Stomach smooth muscle (tissue), 2 donors: ENCODE measurements around the gene GAL3ST2.

Source experiments
- H3K27ac ChIP-seq: one replicate; pipeline ENCODE4 v1.7.0; 2013; ENCODE audit warnings: mild to moderate bottlenecking, low read length, inconsistent platforms
- H3K27me3 ChIP-seq, 2 donors: one replicate each; pipeline ENCODE4 v1.7.0; 2013; ENCODE audit warnings: low read length in 2 of 2; ENCODE audit not compliant: insufficient read depth in 2 of 2, control insufficient read depth in 1 of 2
- H3K36me3 ChIP-seq, 2 donors: one replicate each; pipeline ENCODE4 v1.7.0; 2013; ENCODE audit warnings: low read length in 2 of 2; ENCODE audit not compliant: control insufficient read depth in 2 of 2, insufficient read depth in 2 of 2
- H3K4me1 ChIP-seq: one replicate; pipeline ENCODE4 v1.7.0; 2013; ENCODE audit warnings: low read length; ENCODE audit not compliant: control insufficient read depth, insufficient read depth
- H3K4me3 ChIP-seq, 2 donors: one replicate each; pipeline ENCODE4 v1.7.0; 2013; ENCODE audit warnings: low read length in 2 of 2
- H3K9ac ChIP-seq, 2 donors: one replicate each; pipeline ENCODE4 v1.7.0; 2013; ENCODE audit warnings: low read length in 2 of 2, mild to moderate bottlenecking in 1 of 2
- H3K9me3 ChIP-seq, 2 donors: one replicate each; pipeline ENCODE4 v1.7.0; 2013; ENCODE audit warnings: low read length in 2 of 2; ENCODE audit not compliant: control insufficient read depth in 2 of 2
- donor health status: healthy.
- donor health status: Pancreatic carcinoma.

The GAL3ST2 gene

DNA sequence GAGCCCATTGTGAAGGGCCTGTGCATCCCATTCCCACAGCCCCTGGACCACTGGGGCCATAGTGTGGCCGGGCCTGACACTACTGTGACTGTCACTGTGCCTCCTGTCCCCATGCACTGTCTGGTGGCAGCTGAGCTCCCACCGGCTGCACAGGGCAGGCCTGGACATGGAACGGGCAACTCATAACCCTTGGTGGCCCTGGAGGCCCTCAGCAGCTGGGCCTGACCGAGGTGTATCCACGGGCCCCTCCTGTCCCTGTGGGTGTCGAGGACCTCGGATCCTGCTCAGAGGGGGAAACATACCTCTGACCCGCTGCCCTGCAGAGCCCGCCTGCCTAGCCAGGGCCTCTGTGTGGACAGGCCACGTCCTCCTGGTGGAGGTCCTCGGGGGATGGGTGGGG is 7.8 kb upstream of the GAL3ST2 start:
- no peaks in the 10 kb centered on the region for H3K9me3 ChIP-seq
- no peak overlapping the region for H3K27ac ChIP-seq
- H3K36me3 ChIP-seq, result peaks cover 0 to 4% of the 10 kb centered on the region in 2 donors

DNA sequence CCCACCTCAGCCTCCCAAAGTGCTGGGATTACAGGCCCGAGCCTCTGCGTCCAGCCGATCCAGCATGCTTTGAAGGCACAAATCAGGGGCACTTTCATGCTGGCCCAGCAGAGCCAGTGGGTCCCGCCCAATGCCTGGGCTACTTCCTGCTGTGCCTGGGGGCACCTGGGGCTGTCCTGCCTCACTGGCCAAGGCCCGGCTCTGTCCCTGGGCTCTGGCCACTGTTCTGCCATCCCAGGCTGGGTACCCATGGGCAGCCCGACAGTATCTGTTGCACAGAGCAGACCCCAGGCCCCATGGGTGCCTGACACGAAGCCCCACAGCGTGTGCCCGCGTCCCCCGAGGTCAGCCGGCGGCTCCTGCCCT is 6.8 kb upstream of the GAL3ST2 start:
- H3K4me3 ChIP-seq, result no peak overlapping the region
- H3K4me1 ChIP-seq, result peaks cover 7% of the 10 kb centered on the region
- H3K9ac ChIP-seq, result no peak overlapping the region
- peaks cover 0 to 2% of the 10 kb centered on the region in 2 donors for H3K36me3 ChIP-seq
- H3K27me3 ChIP-seq, result peaks cover 10 to 11% of the 10 kb centered on the region in 2 donors
- H3K27ac ChIP-seq, result no peak overlapping the region
- no peaks in the 10 kb centered on the region for H3K9me3 ChIP-seq

More for the DNA sequence above, 7.8 kb upstream of the GAL3ST2 start:
- no peak overlapping the region for H3K4me3 ChIP-seq
- peaks cover 7% of the 10 kb centered on the region for H3K4me1 ChIP-seq
- peaks cover 3 to 7% of the 10 kb centered on the region in 2 donors for H3K27me3 ChIP-seq
- H3K9ac ChIP-seq, result no peak overlapping the region

DNA sequence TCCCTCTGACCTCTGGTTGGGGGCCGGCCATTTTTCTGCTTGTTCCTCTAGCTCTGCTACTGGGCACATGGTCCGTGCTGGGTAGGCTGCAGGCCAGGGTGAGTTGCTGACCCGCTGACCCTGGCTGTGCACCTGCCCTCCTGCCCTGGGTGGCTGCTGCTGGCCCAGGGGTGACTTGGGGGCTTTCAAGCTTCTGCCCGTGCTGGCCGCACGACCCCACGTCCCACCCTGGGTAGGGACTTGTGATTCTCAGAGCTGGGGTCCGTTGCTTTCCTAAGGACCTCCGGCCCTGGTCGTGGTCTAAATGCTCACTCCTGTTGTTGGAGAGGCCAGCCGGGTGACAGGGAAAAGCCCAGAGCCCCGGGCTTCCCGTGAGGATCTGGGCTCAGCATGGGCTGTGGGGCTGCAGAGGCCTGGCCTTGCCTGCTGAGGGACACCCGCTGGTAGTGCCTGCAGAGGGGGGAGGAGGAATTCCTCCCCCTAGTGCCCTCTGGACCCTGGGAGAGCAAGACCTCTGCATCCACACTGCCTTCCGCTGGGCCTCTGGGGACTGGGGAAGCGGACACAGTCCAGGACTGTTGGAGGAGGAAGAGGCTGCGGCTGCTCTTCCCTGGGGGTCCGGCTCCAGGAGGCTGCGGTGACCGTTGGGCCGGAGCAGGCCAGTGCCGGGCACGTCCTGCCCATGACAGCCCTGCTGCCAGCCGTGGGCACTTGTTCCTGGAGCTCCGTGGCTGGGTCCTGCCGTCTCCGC is 6.3 kb upstream of the GAL3ST2 start:
- H3K27ac ChIP-seq, result no peak overlapping the region
- H3K9me3 ChIP-seq, result no peaks in the 10 kb centered on the region
- no peak overlapping the region for H3K9ac ChIP-seq
- H3K4me3 ChIP-seq, result no peak overlapping the region
- peaks cover 0 to 2% of the 10 kb centered on the region in 2 donors for H3K36me3 ChIP-seq
- peaks cover 15 to 17% of the 10 kb centered on the region in 2 donors for H3K27me3 ChIP-seq
- peaks cover 7% of the 10 kb centered on the region for H3K4me1 ChIP-seq

DNA sequence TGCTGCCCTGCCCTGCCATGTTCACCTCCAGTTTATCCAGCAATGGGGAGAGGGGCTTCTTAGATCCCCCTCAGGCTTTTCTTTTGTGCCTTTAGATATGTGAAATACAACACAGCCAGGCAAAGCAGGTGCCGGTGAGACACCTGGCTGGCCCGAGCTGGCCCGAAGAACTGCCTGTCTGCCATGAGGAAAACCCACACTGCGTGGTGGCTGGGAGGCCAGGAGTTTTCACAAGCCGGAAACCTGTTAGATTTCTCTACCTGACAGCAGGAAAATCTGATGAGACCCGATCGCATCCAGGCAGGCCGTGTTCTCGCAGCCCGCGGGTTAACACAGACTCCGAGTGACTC is 5.7 kb upstream of the GAL3ST2 start:
- Histone ChIP-seq H3K27me3 (peaks cover 19 to 22% of the 10 kb centered on the region in 2 donors), H3K27ac (no peak overlapping the region), H3K9ac (no peak overlapping the region)

DNA sequence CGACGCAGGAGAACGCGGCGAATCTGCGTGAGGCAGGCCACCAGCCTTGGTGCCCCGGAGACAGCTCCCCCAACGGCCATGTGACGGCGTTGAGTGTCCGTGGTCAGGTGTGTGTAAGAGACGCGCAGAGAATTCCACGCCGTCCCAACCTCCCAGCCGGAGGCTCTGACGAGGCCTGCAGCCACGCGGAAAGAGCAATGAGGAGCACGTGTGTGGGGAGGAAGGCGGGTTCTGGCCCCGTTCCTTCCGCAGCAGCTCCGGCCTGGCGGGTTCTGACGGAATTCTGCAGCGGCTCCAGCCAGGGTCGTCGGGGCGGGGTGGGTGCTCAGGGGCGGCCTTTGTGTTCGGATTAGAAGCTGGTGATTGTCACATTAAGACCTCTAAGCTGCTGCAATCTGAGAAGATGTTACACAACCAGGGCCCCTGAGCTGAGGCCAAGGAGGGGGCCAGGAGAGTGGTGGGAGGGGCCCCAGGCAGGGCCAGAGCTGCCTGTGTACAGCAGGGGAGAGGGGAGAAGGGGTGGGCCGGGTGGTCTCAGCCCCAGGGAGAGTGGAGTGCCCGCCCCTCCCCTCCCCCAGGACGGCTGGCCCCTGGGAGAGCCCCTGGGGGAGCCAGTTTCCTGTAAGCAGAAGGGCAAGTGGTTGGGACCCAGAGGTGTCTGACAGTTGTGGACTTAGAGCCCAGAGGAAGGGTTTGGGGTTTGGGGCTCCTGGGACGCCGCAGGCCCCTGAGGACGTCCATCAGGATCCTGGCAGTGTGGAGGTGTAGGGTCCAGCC is 5.1 kb upstream of the GAL3ST2 start:
- Histone ChIP-seq H3K36me3 (peaks cover 0 to 2% of the 10 kb centered on the region in 2 donors), H3K27ac (no peak overlapping the region), H3K27me3 (peaks cover 22% of the 10 kb centered on the region in 2 donors), H3K4me3 (no peak overlapping the region), H3K9me3 (no peaks in the 10 kb centered on the region), H3K4me1 (peaks cover 7% of the 10 kb centered on the region), H3K9ac (no peak overlapping the region)

More for the DNA sequence above, 5.7 kb upstream of the GAL3ST2 start:
- Histone ChIP-seq H3K36me3 (peaks cover 0 to 2% of the 10 kb centered on the region in 2 donors), H3K4me3 (no peak overlapping the region), H3K4me1 (peaks cover 7% of the 10 kb centered on the region), H3K9me3 (no peaks in the 10 kb centered on the region)

DNA sequence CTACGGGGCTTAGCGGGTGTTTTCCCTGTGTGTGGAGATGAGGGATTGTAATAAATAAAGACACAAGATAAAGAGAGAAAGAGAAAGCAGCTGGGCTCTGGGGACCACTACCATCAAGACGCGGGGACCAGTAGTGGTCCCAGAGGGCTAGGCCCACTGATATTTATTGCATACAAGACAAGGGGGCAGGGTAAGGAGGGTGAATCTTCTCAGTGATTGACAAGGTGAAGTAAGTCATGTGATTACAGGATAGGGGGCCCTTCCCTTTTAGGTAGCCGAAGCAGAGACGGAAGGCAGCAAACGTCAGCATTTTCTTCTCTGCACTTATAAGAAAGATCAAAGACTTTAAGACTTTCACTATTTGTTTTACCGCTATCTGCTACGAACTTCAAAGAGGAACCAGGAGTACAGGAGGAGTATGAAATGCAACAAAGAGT is 4.5 kb upstream of the GAL3ST2 start:
- H3K9ac ChIP-seq, result no peak overlapping the region
- H3K27me3 ChIP-seq, result peaks cover 22 to 27% of the 10 kb centered on the region in 2 donors
- no peak overlapping the region for H3K4me3 ChIP-seq
- H3K9me3 ChIP-seq, result no peaks in the 10 kb centered on the region
- H3K27ac ChIP-seq, result no peak overlapping the region
- peaks cover 0 to 2% of the 10 kb centered on the region in 2 donors for H3K36me3 ChIP-seq
- H3K4me1 ChIP-seq, result peaks cover 7% of the 10 kb centered on the region

DNA sequence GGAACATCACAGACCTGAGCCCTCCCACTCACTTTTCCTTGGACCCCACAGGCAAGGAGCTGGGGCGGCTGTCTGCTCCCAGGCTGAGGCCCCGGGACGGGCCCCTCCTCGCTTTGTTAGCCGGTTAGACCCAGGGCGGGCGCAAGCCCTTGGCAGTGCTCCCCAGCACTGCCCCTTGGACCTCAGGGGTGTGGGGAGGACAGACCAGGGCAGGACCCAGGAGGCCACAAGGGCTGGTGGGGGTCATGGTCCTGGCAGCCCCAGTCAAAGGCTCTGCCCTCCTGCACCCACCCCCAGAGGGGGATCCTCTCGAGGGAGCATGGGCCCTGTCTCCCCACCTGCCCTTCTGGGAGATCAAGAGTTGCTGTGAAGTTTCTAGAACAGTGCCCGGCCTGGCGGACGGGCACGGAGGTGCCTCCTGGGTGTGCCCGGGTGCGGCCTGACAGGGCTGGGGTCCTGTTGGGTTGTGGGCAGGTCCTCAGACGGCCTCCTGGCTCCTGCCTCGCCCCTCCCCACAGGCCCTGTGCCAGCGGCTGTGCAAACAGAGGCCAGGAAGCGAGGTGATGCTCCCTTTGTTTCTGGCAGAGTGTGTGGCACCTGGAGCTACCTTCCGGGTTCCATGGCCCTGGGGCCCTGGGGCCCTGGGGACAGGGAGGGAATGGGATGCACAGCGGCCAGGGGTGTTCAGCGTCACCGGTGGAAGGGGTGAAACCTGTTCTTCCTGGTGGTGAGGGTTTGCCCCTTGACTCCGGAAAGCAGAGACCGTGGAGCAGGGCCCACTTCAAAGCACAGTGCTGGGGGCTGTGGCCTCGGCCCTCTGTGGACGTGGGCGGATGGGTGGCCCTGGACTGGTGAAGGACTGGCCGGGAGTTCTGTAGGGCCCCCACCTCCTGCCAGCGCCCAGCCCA is 2.9 kb upstream of the GAL3ST2 start:
- Histone ChIP-seq H3K9ac (no peak overlapping the region), H3K27ac (no peak overlapping the region), H3K9me3 (no peaks in the 10 kb centered on the region), H3K4me3 (no peak overlapping the region), H3K36me3 (no peaks in the 10 kb centered on the region), H3K4me1 (peaks cover 7% of the 10 kb centered on the region), H3K27me3 (peaks cover 22 to 27% of the 10 kb centered on the region in 2 donors)

DNA sequence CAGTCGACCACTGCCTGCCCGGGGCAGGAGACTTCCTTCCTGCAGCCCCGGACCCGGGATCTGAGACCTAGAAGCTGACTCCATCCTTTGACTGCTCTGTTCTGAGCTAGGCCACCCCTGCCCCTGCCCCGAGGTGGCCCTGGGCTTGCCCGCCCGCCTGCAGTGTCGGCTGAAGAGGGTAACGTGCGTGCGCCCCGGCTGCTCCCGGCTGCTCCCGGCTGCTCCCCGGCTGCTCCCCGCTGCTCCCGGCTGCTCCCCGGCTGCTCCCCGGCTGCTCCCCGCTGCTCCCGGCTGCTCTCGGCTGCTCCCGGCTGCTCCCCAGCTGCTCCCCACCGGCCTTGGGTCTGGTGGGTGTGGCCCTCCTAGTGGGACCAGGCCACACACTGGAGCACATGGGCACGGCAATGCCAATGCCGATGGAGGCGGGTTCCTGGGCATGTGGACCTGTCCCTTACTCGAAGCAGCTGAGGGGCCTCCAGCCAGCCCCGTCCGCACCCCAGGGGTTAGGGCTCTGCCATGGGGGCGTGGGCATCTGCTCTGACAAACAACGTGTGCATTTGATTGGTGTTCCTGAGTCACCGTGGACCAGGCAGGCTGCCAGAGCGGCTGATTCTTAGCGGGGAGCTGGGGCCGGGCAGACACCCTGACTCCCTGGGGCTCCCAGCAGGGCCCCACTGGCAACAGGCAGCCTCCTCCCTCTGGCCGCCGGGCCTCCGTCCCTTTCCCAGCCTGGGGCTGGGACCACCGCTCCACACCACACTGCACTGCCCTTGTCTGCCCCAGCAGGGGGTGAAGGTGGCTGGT is 2.0 kb upstream of the GAL3ST2 start:
- no peaks in the 10 kb centered on the region for H3K36me3 ChIP-seq
- H3K9ac ChIP-seq, result no peak overlapping the region
- H3K27ac ChIP-seq, result no peak overlapping the region
- peaks cover 22 to 27% of the 10 kb centered on the region in 2 donors for H3K27me3 ChIP-seq
- no peak overlapping the region for H3K4me3 ChIP-seq
- peaks cover 7% of the 10 kb centered on the region for H3K4me1 ChIP-seq
- H3K9me3 ChIP-seq, result no peaks in the 10 kb centered on the region

DNA sequence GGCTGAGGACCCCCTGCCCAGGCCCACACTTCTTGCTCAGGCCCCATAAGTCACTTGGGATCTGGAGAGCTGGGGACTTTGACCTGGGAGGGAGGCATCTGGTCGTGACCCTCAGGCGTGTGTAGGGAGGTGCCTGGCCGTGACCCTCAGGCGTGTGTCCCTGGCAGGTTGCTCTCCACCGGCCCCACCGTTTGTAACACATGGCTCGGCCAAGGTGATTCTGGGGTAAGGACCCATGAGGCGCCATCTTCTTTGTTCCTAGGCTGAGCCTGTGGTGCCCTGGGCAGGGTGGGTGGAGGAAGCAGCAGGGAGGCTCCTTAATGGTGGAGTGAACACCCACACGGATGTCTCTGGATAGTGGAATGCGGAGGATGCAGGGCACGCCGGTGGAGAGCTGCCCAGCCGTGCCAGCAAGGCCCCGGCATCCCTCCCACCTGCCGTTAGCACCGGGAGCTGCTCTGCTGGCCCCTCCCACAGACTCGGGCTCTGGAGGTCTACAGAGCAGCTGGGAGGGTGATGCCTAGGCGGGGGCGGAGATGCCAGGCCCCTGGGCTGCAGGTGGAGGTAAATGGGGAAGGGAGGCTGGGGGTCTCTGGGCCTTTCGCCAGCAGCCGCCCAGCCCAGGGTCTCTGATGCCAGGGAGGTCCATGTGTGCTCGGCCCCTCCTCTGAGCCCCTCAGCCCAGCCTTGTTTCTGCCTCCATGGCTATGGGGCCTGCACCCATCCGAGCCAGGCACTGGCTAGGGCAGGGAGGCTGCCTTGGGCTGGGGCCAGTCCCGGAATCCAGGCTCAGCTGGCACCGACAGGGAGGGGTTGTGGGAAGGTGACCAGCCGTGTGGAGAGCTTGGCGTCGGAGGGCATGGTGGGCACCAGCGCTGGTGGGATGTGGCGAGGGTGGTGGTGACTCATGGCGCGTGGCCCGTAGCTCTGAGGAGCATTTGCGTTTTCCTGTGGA is 1.1 kb upstream of the GAL3ST2 start:
- Histone ChIP-seq H3K36me3 (no peaks in the 10 kb centered on the region), H3K9ac (no peak overlapping the region), H3K9me3 (no peaks in the 10 kb centered on the region), H3K4me1 (peaks cover 7% of the 10 kb centered on the region), H3K4me3 (no peak overlapping the region), H3K27ac (no peak overlapping the region), H3K27me3 (peaks cover 22 to 27% of the 10 kb centered on the region in 2 donors)
